B cell (primary cell): ENCODE measurements around the gene TSC2. TPM values are rescaled to one million over a fixed set of nuclear protein-coding genes. Genes with fewer than 3 reads are reported as not detected.

Experiments used
- ATAC-seq: fragments of 200-7000 bp; cut with Tn5 transposase; one replicate; pipeline ENCODE4 v1.10.0; 2021; ENCODE audit warnings: low read depth, mild to moderate bottlenecking, moderate number of reproducible peaks, moderate library complexity
- CTCF ChIA-PET: fragments of 350-600 bp; sonication (Branson Sonifier 250); formaldehyde crosslinking; loops from one replicate; lab custom pipeline; 2021; ENCODE audit warnings: antibody characterized with exemption, inconsistent platforms; lab: Charles Lee
- POLR2A ChIA-PET: fragments of 350-600 bp; sonication (Branson Sonifier 250); formaldehyde crosslinking; loops from one replicate; lab custom pipeline; 2021; ENCODE audit warnings: antibody characterized with exemption; lab: Charles Lee
- DNase-seq: peaks from one replicate; pipeline ENCODE4 v3.0.0; 2013
- H2AFZ ChIP-seq: 2 replicates; pipeline ENCODE4 v1.6.1; 2012; ENCODE audit warnings: mild to moderate bottlenecking, low read depth, low read length; ENCODE audit not compliant: insufficient read depth, poor library complexity, severe bottlenecking
- H3K27ac ChIP-seq, 2 donors: 1 replicate in 1 of 2; 2 replicates in 1 of 2; pipeline ENCODE4 v1.5.1; 2012 to 2013; ENCODE audit warnings: low read length in 2 of 2, mild to moderate bottlenecking in 2 of 2, moderate library complexity in 1 of 2
- H3K27me3 ChIP-seq, 4 experiments: fragments of 200-600 bp in 1 of 4; sonication (generic) in 1 of 4; replicated peaks in 1 of 4; 1 replicate in 2 of 4; 2 replicates in 2 of 4; pipeline versions ENCODE4 v1.6.1 to v1.7.0; 2013 to 2016; ENCODE audit warnings: low read length in 3 of 4, mild to moderate bottlenecking in 2 of 4, mixed read lengths in 1 of 4, moderate library complexity in 1 of 4; ENCODE audit not compliant: insufficient read depth in 4 of 4, control insufficient read depth in 3 of 4; ENCODE audit errors: control extremely low read depth in 1 of 4
- H3K36me3 ChIP-seq, 2 experiments: replicated peaks in 1 of 2; 1 replicate in 1 of 2; 2 replicates in 1 of 2; pipeline versions ENCODE4 v1.6.1 to v1.7.1; 2013; ENCODE audit warnings: low read length in 1 of 2; ENCODE audit not compliant: insufficient read depth in 2 of 2, control insufficient read depth in 1 of 2; ENCODE audit errors: control extremely low read depth in 1 of 2, extremely low read depth in 1 of 2
- H3K4me1 ChIP-seq, 2 donors: fragments of 200-600 bp in 1 of 2; sonication (generic) in 1 of 2; 1 replicate in 1 of 2; 2 replicates in 1 of 2; pipeline versions ENCODE4 v1.5.1 to v1.6.1; 2013 to 2017; ENCODE audit warnings: low read length in 2 of 2; ENCODE audit not compliant: control insufficient read depth in 2 of 2, insufficient read depth in 2 of 2
- H3K4me2 ChIP-seq: replicated peaks from 2 replicates; pipeline ENCODE3; 2012; ENCODE audit warnings: mild to moderate bottlenecking, low read depth, low read length; ENCODE audit not compliant: poor library complexity, severe bottlenecking
- H3K4me3 ChIP-seq, 5 experiments: fragments of 200-600 bp in 1 of 5; sonication (generic) in 1 of 5; 1 replicate in 3 of 5; 2 replicates in 2 of 5; pipeline versions ENCODE4 v1.5.1 to v1.7.0; 2011 to 2016; ENCODE audit warnings: low read length in 4 of 5, mild to moderate bottlenecking in 4 of 5, low read depth in 2 of 5, control low read depth in 1 of 5, moderate library complexity in 1 of 5; ENCODE audit not compliant: insufficient read depth in 1 of 5; ENCODE audit errors: control extremely low read depth in 1 of 5, extremely low read depth in 1 of 5
- H3K79me2 ChIP-seq: fragments of 200-600 bp; sonication (generic); one replicate; pipeline ENCODE4 v1.6.0; 2016; ENCODE audit warnings: low read length; ENCODE audit not compliant: control insufficient read depth, insufficient read depth
- H3K9ac ChIP-seq: fragments of 200-600 bp; sonication (generic); 2 replicates; pipeline ENCODE4 v1.6.1; 2017; ENCODE audit warnings: mild to moderate bottlenecking, low read length, moderate library complexity
- H3K9me3 ChIP-seq, 3 donors: one replicate each; pipeline versions ENCODE4 v1.6.1 to v1.7.1; 2013; ENCODE audit warnings: low read length in 2 of 3; ENCODE audit not compliant: control insufficient read depth in 2 of 3, insufficient read depth in 1 of 3; ENCODE audit errors: control extremely low read depth in 1 of 3
- H4K20me1 ChIP-seq: 2 replicates; pipeline ENCODE4 v1.6.0; 2012; ENCODE audit warnings: mild to moderate bottlenecking, low read length; ENCODE audit not compliant: insufficient read depth, control insufficient read depth, poor library complexity, severe bottlenecking
- H3K27ac Mint-ChIP-seq: one replicate; pipeline ENCODE4 v1.8.0; 2021; ENCODE audit warnings: mixed read lengths
- H3K27me3 Mint-ChIP-seq: one replicate; pipeline ENCODE4 v1.8.0; 2021; ENCODE audit warnings: mixed read lengths
- H3K4me1 Mint-ChIP-seq: one replicate; pipeline ENCODE4 v1.8.0; 2021; ENCODE audit warnings: mixed read lengths
- H3K4me3 Mint-ChIP-seq: one replicate; pipeline ENCODE4 v1.8.0; 2021; ENCODE audit warnings: mixed read lengths
- H3K9me3 Mint-ChIP-seq: one replicate; pipeline ENCODE4 v1.8.0; 2022; ENCODE audit warnings: mixed read lengths; ENCODE audit not compliant: insufficient read depth
- EZH2 ChIP-seq: IDR thresholded peaks from 2 replicates; pipeline ENCODE4 v1.6.1; 2012; ENCODE audit warnings: borderline replicate concordance, low read depth, mild to moderate bottlenecking, moderate library complexity, low read length; ENCODE audit not compliant: insufficient read depth, poor library complexity, severe bottlenecking
- WGBS: methylation state at CpG from one replicate; pipeline ENCODE4 v1.1.5; 2013; ENCODE audit warnings: missing lambda C conversion rate; ENCODE audit not compliant: insufficient coverage; 5-methylcytosine and 5-hydroxymethylcytosine counted together
- intact Hi-C: fragments of 100-400 bp; cut with micrococcal nuclease; formaldehyde crosslinking; loops from one replicate; pipeline ENCODE4 v1.10.0; 2022
- polyA plus RNA-seq: library from polyadenylated mRNA; depleted of rRNA; stranded (reverse); fragments of >200 nt; gene quantifications from 2 replicates; pipeline ENCODE4 v1.2.3, GENCODE V29; 2012
- total RNA-seq, 2 donors: library from RNA; stranded (reverse); fragments of 120-200 nt in 1 of 2; gene quantifications; 1 replicate in 1 of 2; 2 replicates in 1 of 2; pipeline versions ENCODE4 v1.2.3 to v1.2.4, GENCODE V29; 2013 to 2022
- TF ChIP-seq, protein P1 (sequence below): fragments of 200-600 bp; IDR thresholded peaks from one replicate; pipeline ENCODE4 v1.8.0; 2022; ENCODE audit warnings: antibody characterized with exemption, mild to moderate bottlenecking

Gene TSC2
- total and polyA plus RNA-seq, 2 donors (not counting 1 experiment from before 2014, with no cell fraction given): 128 to 194 TPM

DNA sequence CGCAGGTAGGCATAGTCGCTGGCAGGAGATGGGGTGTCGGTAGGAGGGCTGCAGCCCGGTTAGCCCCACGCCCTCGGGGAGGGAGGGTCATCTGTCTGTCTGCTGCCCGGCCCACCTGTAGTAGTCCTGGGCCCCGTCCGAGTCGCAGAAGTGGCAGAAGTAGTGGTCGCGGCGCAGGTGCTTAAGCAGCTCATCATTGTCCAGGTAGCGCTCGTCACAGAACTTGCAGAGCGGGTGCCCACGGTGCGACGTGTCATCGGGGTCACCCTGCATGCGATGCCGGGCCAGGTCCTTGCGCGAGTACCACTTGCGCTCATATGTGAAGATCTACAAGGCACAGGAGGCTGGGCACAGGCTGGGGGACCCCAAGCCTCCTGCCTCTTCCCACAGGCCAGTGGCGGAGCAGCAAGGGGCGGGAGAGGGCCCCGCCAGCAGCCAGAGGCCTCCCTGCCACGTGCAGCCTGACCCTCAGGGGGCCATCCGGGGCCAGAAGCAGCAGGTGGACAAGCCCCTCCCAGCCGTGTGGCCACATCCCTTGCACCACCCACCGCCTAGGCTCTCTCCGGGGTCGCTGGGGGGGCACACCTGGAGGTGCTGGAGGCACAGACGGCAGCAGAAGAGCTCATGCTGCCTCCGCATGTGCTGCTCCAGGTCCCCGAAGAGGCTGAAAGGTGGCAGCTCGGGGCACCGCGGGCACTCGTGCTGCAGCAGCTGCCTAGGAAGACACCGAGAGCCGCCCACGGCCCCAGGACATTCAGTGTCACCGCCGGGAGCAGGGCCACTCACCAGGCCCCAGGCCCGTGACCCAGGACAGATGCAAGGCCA lies 45.2 kb upstream of the TSC2 start:
- ChIA-PET POLR2A (interaction anchor here (0.6 to 0.8 kb wide), 2 partner anchors 9 to 153 kb away, joined by 3 to 5 read pairs; partner anchors contain the start of gene TRAF7), CTCF (interaction anchor here (1.3 to 4.9 kb wide), 6 partner anchors 9 to 249 kb away, joined by 5 to 46 read pairs (median 8); partner anchors contain the start of genes ECI1, RAB26 and TRAF7)
- H3K4me1 Mint-ChIP-seq: peaks cover 28% of the 10 kb centered on the region
- Histone ChIP-seq H2AFZ (no peak overlapping the region), H4K20me1 (peaks cover 72% of the 10 kb centered on the region), H3K27me3 (no peaks in the 10 kb centered on the region), H3K79me2 (peaks cover 54% of the 10 kb centered on the region), H3K9me3 (no peaks in the 10 kb centered on the region), H3K27ac (no peak overlapping the region), H3K4me3 (no peak overlapping the region), H3K4me2 (no peak overlapping the region), H3K36me3 (peaks cover 0 to 54% of the 10 kb centered on the region in 2 experiments), H3K9ac (no peak overlapping the region), H3K4me1 (peaks cover 19 to 30% of the 10 kb centered on the region in 2 donors)
- H3K27me3 Mint-ChIP-seq: no peaks in the 10 kb centered on the region
- no peak overlapping the region for H3K27ac Mint-ChIP-seq
- DNase-seq (no peak), ATAC-seq (no peak)
- intact Hi-C loops: no loop called here
- no peak for TF ChIP-seq EZH2
- TF ChIP-seq, protein P1, sequence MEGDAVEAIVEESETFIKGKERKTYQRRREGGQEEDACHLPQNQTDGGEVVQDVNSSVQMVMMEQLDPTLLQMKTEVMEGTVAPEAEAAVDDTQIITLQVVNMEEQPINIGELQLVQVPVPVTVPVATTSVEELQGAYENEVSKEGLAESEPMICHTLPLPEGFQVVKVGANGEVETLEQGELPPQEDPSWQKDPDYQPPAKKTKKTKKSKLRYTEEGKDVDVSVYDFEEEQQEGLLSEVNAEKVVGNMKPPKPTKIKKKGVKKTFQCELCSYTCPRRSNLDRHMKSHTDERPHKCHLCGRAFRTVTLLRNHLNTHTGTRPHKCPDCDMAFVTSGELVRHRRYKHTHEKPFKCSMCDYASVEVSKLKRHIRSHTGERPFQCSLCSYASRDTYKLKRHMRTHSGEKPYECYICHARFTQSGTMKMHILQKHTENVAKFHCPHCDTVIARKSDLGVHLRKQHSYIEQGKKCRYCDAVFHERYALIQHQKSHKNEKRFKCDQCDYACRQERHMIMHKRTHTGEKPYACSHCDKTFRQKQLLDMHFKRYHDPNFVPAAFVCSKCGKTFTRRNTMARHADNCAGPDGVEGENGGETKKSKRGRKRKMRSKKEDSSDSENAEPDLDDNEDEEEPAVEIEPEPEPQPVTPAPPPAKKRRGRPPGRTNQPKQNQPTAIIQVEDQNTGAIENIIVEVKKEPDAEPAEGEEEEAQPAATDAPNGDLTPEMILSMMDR: no peak
- 97% methylated on average over 47 of the region's 47 CpGs for WGBS
- no peaks in the 10 kb centered on the region for H3K9me3 Mint-ChIP-seq
- H3K4me3 Mint-ChIP-seq: no peak overlapping the region
